MCF 10A (cell line): Measurements from ENCODE around the gene MFF. TPM values are rescaled to one million over a fixed set of nuclear protein-coding genes. Genes with fewer than 3 reads are reported as not detected.

Experiments used
- BruUV-seq: library from RNA; stranded (reverse); fragments of 400-500 nt; replicated peaks from 2 replicates; lab custom pipeline; 2021; lab: Mats Ljungman, UMichigan
- CTCF ChIA-PET: fragments of 300-600 bp; sonication (Branson Sonifier 250); formaldehyde crosslinking; extraction: SDS; loops from one replicate; lab custom pipeline; 2021; ENCODE audit warnings: antibody characterized with exemption, inconsistent platforms; lab: Yijun Ruan, JAX
- POLR2A ChIA-PET: fragments of 300-600, 350-650 bp; sonication (Branson Sonifier 250); formaldehyde crosslinking; extraction: SDS; loops from one replicate; lab custom pipeline; 2020; ENCODE audit warnings: antibody characterized with exemption, inconsistent platforms; lab: Yijun Ruan, JAX
- DNase-seq: peaks from one replicate; pipeline ENCODE4 v3.0.0-alpha.2; 2018; ENCODE audit not compliant: unreplicated experiment
- H3K27ac Mint-ChIP-seq: one replicate; pipeline ENCODE4 v1.8.0; 2022; ENCODE audit warnings: mild to moderate bottlenecking, low read depth, mixed read lengths; ENCODE audit not compliant: unreplicated experiment
- H3K27me3 Mint-ChIP-seq: one replicate; pipeline ENCODE4 v1.8.0; 2022; ENCODE audit warnings: mixed read lengths; ENCODE audit not compliant: insufficient read depth, unreplicated experiment
- H3K36me3 Mint-ChIP-seq: one replicate; pipeline ENCODE4 v1.8.0; 2022; ENCODE audit warnings: mild to moderate bottlenecking, moderate library complexity, mixed read lengths; ENCODE audit not compliant: insufficient read depth, unreplicated experiment
- H3K4me1 Mint-ChIP-seq: one replicate; pipeline ENCODE4 v1.8.0; 2022; ENCODE audit warnings: mixed read lengths; ENCODE audit not compliant: insufficient read depth, unreplicated experiment
- H3K4me3 Mint-ChIP-seq: one replicate; pipeline ENCODE4 v1.8.0; 2022; ENCODE audit warnings: mild to moderate bottlenecking, moderate library complexity, mixed read lengths; ENCODE audit not compliant: unreplicated experiment
- H3K9me3 Mint-ChIP-seq: one replicate; pipeline ENCODE4 v1.8.0; 2022; ENCODE audit warnings: mixed read lengths; ENCODE audit not compliant: unreplicated experiment
- CTCF ChIP-seq: fragments of 200-600 bp; IDR thresholded peaks from one replicate; pipeline ENCODE4 v1.8.0; 2022; ENCODE audit warnings: antibody characterized with exemption, mild to moderate bottlenecking; ENCODE audit not compliant: unreplicated experiment
- intact Hi-C: fragments of 100-400 bp; cut with micrococcal nuclease; formaldehyde crosslinking; loops from 2 replicates; pipeline ENCODE4 v1.14.1; 2022
- total RNA-seq: library from RNA; stranded (reverse); gene quantifications from 2 replicates; pipeline ENCODE4 v1.2.3, GENCODE V29; 2022

The MFF gene
- total RNA-seq, 1 experiment from 2014 or later, result 81.2 TPM

GRCh38 chr2:227337442-227337841, 12.4 kb downstream of the MFF start:
- no peaks in the 10 kb centered on the region for H3K9me3 Mint-ChIP-seq
- POLR2A ChIA-PET, result no interaction called here
- no TSS peak for BruUV-seq
- H3K4me3 Mint-ChIP-seq, result no peak overlapping the region
- no peak overlapping the region for H3K27ac Mint-ChIP-seq
- peaks cover 80% of the 10 kb centered on the region for H3K36me3 Mint-ChIP-seq
- TF ChIP-seq CTCF, result no peak
- no peak for DNase-seq
- CTCF ChIA-PET, result no interaction called here
- no peaks in the 10 kb centered on the region for H3K4me1 Mint-ChIP-seq
- no peaks in the 10 kb centered on the region for H3K27me3 Mint-ChIP-seq
- intact Hi-C loops, result no loop called here

DNA sequence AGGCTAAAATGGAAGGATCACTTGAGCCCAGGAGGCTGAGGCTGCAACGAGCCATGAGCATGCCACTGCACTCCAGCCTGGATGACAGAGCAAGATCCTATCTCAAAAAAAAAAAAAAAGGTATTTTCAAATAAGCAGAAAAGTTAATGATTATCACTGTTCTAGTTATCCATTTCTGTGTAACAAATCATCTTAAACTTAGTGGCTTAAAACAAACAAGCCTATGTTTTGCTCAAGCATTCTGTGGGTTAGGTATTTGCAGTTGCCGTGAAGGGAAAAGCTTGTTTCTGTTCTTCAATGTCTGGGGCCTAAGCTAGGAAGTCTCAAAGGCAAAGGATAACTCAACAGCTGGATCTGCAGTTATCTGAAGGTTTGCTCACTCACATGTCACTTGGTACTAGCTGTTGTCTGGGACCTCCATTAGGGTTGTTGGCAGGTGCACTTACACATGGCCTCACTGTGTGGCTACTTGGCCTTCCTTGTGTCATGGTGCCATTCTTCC, 14.1 kb downstream of the MFF start:
- POLR2A ChIA-PET, result interaction anchor here (0.6 to 1.4 kb wide), 4 partner anchors 8 to 373 kb away, joined by 3 to 4 read pairs (median 3); no protein-coding TSS in a partner anchor
- no peak overlapping the region for H3K27ac Mint-ChIP-seq
- H3K4me3 Mint-ChIP-seq, result no peak overlapping the region
- H3K9me3 Mint-ChIP-seq, result no peaks in the 10 kb centered on the region
- TF ChIP-seq CTCF, result no peak
- H3K4me1 Mint-ChIP-seq, result no peaks in the 10 kb centered on the region
- peaks cover 81% of the 10 kb centered on the region for H3K36me3 Mint-ChIP-seq
- no peaks in the 10 kb centered on the region for H3K27me3 Mint-ChIP-seq
- CTCF ChIA-PET, result no interaction called here
- BruUV-seq, result no TSS peak
- DNase-seq, result no peak
- intact Hi-C loops, result no loop called here

DNA sequence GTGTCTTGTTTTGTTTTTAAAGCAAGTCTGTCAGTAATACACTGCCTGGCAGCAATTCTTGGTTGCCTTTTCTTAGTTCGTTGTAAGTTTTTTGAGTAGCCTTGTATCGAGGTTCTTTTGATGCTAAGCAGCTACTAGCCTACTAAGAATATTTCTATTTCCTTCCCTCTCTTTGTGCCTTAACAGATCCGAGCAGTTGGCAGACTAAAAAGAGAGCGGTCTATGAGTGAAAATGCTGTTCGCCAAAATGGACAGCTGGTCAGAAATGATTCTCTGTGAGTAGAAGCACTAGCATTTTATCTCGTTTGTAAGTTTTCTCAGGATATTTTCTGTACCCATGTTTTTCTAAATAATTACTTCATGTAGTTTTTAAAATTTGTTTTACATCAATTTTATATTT, 15.1 kb downstream of the MFF start:
- intact Hi-C loops, result no loop called here
- TF ChIP-seq CTCF, result no peak
- H3K36me3 Mint-ChIP-seq, result peaks cover 73% of the 10 kb centered on the region
- no peaks in the 10 kb centered on the region for H3K4me1 Mint-ChIP-seq
- no peak overlapping the region for H3K4me3 Mint-ChIP-seq
- no TSS peak for BruUV-seq
- CTCF ChIA-PET, result interaction anchor here (0.7 kb wide), 2 partner anchors 8 to 69 kb away, joined by 3 read pairs; no protein-coding TSS in a partner anchor
- H3K9me3 Mint-ChIP-seq, result no peaks in the 10 kb centered on the region
- POLR2A ChIA-PET, result interaction anchor here (1.3 to 1.4 kb wide), 2 partner anchors 9 to 16 kb away, joined by 3 read pairs; no protein-coding TSS in a partner anchor
- DNase-seq, result no peak
- no peak overlapping the region for H3K27ac Mint-ChIP-seq
- no peaks in the 10 kb centered on the region for H3K27me3 Mint-ChIP-seq

- Mint-ChIP-seq H3K4me1 (no peaks in the 10 kb centered on the region), H3K36me3 (peaks cover 60% of the 10 kb centered on the region), H3K4me3 (no peak overlapping the region), H3K27me3 (no peaks in the 10 kb centered on the region), H3K9me3 (no peaks in the 10 kb centered on the region), H3K27ac (no peak overlapping the region)
- intact Hi-C loops, result no loop called here
- ChIA-PET POLR2A (interaction anchor here (0.7 to 1.0 kb wide), 2 partner anchors 10 to 18 kb away, joined by 3 read pairs; no protein-coding TSS in a partner anchor), CTCF (interaction anchor here (0.5 kb wide), 1 partner anchor 20 kb away, joined by 3 read pairs; no protein-coding TSS in a partner anchor)
- DNase-seq, result no peak
- no peak for TF ChIP-seq CTCF
- BruUV-seq, result no TSS peak
Measured at GRCh38 chr2:227341553-227341952, 16.5 kb downstream of the MFF start.
